GM19397 (cell line): ENCODE results near the gene PRR14L.
A peak's percentile ranks its signal among the peaks of the same experiment; 100 is the strongest.
"Not testable (repeated sequence)": the region's sequence is repeated elsewhere in the genome, so short reads cannot be mapped to it uniquely, and the experiment has no call there.

Experiments used
- ATAC-seq: cut with Tn5 transposase; IDR thresholded peaks from one replicate; pipeline ENCODE4 v1.9.1; 2021; ENCODE audit warnings: mild to moderate bottlenecking, moderate library complexity; ENCODE audit not compliant: unreplicated experiment

Gene PRR14L

DNA sequence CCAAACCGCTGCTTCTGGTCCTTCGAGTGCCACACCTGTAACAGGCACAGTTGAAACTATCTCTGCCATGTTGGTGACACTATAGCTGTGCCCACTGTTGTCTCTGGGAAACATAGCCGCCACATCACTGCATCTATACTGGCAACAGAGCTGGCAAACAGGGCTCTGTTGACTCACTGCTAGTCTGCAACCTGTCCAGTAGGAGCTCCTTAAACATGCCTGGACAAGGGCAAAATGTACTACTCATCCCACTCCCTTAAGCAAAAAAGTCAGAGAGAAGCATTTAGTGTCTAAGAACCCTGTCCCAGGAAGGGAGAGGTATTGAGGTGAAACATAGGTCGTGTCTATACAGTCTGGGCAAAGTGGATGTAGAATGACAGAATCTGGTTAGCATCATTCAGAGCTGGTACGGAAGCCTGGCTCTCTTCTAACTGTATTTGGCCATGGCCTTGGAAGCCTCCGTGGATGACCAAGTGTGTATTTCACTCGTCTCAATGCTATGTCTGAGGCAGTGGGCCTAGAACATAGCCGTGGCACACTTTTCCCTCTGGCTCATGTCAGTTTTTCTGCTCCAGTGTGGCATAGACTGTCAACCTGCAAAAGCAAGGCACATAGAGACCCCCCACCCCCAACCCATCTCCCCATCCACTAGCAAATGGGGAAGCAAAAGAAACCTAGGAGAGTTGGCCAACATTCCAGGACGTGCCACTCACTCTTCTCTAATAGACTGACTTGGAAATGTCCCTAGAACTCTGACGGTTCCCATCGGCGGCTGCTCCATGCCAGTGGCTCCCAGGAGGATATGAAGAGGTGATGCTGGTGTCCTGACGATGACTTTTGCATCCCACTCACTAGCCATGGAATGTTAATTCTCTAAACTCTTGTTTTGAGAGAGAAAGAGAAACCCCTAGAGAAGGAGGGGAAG lies 66.5 kb downstream of the PRR14L start:
- no peak for ATAC-seq

DNA sequence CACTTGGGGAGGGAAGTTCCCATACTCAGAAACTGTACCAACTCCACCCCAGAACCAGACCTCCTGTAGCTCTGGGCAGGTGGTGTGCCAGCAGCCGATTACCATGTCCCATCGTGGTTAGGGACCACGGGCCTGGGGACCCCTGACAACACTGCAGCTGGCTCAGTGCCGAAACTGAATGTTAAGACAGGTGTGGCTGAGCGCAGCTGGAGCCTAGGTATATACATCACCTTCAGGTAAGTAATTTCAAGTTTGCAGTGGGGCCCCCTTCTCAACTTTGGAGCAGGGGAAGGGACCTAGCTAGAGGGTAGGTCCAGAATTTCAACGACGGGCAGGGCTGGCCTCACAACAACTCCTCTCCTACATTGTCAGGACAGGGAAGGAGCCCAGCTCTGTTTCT lies 67.2 kb downstream of the PRR14L start:
- ATAC-seq, result no peak

DNA sequence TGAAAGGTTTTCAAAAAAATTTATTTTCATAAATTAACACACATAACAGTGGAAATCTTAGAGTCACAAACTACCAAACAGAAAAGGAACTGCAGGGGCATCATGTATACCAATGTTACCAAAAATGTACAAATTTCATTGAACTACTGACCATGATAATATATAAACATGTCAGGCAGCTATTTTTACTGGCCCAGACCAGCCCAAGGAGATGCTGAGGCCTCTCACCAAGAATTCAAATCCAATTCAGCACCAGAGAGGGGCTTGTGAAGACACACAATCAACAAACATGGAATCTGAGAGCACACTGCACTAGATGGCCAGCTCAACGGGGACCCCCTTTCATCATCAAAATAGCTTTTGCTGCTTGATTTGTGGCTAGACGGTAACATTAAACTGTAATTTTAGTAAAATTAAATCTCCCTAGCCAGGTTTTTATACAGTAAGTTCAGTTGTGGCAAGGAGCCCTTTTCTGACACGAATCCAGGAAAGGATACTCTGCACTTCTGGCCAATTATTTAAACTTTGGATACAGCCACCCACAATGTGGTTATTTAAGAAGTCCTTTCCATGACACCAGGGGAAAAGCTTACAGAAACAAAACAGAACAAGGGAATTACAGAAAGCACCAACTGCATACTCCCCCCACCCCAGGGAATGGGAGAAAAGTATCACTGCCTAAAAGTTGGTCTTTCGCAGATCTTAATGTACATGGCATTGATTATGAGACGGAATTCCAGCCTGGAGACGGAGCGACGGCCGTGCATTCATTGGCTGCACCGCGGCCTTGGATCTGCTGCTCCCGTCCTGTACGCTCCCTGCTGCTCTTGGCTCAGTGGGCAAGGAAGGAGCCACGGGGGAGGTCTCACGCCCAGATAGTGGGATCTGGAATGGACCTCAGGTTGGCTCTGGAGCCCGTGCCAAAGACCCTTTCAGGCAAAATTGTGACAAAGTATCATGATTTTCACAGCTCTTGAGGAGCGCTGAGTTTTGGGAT lies 68.3 kb downstream of the PRR14L start:
- no peak for ATAC-seq

DNA sequence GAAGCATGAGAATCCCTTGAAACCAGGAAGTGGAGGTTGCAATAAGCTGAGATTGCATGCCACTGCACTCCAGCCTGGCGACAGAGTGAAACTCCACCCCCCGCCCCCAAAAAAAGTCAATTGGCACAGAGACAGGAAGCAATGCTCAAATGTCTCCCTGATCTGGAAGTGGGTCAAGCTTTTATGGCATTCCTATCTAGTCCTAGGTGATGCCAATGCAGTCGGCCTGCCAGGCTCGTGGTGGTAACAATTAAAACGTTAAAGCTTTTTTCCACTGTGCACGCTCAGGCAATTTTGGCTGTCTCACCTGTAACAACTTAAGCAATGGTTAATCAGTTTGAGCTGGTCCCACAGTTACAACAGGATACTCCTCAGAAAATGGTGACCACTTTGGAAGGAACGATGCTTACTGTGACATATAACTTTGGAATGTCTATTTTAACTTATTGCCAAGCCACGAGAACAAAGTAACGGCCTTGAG lies 69.0 kb downstream of the PRR14L start:
- ATAC-seq, result no peak

DNA sequence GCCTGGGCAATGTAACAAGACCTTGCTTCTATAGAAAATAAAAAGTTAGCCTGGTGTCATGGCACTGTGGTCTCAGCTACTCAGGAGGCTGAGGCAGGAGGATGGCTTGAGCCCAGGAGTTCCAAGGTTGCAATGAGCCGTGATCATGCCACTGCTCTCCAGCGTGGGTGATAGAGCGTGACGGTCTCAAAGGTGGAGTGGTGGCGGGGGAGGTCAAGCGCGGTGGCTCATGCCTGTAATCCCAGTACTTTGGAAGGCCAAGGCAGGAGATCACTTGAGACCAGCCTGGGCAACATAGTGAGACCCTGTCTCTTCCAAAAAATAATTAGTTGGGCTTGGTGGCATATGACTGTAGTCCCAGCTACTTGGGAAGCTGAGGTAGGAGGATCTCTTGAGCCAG lies 71.2 kb downstream of the PRR14L start:
- no peak for ATAC-seq

DNA sequence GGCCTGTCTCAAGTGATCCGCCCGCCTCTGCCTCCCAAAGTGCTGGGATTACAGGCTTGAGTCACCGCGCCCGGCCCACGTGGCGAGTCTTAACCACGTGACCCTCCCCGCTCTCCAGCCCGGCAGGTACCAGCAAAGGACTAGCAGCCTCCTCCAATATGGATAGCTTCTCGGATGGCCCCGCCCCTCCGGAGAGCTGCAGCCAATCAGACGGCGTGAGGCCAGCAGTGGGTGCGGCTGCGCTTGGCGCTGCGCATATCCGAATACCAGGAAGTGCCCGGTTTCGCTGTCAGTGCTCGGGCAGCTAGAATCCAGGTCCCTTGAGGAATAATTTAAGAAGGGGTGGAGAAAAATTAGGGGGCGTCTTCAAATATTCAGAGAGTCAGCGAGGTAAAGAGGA lies 73.2 kb downstream of the PRR14L start:
- peak; percentile 93 for ATAC-seq

DNA sequence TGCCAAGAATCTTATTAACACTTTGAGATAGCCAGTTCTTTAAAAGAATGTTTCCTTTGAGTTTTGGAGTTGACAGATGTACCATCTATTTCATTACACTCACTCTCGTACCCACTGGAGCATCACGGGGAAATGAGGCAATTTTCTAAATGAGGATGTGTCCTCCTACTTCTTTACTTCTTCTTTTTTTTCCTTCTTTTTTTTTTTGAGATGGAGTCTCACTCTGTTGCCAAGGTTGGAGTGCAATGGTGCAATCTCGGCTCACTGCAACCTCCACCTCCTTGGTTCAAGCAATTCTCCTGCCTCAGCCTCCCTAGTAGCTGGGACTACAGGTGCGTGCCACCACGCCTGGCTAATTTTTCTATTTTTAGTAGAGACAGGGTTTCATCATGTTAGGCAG lies 75.7 kb downstream of the PRR14L start:
- ATAC-seq, result not testable (repeated sequence)

DNA sequence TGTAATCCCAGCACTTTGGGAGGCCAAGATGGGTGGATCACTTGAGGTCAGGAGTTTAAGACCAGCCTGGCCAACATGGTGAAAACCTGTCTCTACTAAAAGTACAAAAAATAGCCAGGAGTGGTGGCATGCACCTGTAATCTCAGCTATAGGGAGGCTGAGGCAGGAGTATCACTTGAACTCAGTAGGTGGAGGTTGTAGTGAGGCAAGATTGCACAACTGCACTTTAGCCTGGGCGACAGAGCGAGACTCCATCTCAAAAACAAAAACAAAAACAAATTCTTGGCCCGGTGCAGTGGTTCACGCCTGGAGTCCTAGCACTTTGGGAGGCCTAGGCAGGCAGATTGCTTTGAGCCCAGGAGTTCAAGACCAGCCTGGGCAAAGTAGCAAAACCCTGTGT lies 81.1 kb downstream of the PRR14L start:
- ATAC-seq, result not testable (repeated sequence)

DNA sequence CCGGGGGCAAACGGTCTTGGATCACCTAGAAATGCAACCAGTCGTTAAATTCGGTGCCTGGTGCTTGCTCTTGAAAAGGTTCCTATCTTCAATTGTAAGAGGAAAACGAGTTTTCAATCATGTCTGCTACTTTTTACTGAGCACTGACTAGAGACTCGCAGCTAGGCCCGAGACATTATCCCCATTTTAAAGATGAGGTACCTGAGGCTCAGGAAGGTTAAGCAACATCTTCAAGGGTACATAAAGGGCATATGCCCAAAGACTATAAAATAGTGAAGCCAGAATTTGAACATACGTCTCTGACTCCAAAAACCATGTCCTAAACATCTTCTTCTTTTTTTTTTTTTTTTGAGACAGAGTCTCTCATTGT lies 87.3 kb downstream of the PRR14L start:
- no peak for ATAC-seq

DNA sequence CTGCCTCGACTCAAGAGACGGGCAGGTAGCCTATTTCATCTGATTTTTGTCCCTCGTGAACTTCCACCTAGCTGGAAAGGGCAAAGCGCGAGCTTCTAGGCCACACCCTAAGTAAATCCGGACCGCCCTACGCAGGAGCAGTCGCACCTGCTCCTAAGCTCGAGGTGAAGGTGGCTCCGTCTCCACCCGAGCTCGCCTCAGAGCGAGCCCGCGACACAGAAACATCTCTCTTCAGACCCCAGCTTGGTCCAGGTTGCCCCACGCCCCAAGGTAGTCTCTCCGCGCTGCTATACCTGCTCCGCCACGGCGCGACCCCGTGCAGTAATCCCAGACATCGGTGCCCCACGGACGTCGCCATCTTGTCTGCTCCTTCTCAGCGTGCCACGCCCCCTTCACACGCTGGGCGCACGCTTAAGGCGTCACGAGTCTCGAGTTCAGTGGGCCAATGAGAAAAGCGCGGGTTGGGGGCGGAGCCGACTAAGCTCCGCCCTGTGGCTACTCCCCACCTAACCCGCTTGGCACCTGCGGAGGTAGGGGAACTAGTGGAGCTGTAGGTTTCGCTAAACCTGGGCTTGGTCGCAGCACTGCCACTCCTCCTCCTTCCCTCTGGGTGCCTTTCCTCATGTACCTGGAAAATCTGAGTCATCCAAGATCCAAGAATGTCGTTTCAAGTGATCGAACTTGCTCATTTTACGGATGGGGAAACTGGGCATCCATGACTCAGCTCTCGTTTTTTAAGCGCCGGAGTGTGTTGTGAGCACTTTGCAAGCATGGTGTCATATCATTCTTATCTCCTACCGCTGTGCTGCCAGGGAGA lies 87.9 kb downstream of the PRR14L start, which contains the start of gene PISD:
TSS of gene PISD (minus strand) at position 365 of the 817 bp plus-strand sequence. CDS start at position 358, 7 bp downstream.
- peak; percentile 90 for ATAC-seq

DNA sequence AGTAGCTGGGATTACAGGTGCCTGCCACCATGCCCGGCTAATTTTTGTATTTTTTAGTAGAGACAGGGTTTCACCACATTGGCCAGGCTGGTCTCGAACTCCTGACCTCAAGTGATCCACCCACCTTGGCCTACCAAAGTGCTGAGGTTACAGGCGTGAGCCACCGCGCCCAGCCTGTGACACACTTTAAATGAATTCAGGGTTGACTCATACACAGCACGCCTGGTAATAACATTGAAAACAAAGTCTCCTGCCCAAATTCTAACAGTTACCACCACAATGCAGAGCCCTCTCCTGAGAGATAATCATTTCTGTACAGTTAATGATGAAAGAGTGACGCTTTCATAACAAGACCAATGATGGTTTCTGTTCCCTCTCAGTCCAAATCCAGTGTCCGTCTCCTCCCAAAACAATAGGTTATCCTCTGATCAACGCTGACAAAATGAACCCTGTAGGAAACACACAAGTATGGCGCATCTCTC lies 89.0 kb downstream of the PRR14L start:
- not testable (repeated sequence) for ATAC-seq

DNA sequence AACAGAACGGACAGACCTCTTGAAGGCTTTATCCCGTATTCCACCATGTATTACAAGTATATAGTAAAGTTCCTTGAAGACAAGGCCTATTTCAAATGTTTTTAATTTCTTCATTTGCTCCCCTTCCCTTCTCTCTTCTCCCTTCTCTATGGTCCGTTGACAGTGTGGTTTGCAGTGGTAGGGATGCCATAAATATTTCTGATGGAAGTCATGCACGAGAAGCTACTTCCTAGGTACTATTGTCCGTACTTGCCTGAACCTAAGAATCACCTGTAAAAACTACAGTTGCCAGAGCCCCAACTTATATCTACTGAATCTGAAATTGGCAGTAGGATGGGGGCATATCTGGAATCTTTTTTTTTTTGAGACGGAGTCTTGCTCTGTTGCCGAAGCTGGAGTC lies 90.7 kb downstream of the PRR14L start:
- no peak for ATAC-seq

DNA sequence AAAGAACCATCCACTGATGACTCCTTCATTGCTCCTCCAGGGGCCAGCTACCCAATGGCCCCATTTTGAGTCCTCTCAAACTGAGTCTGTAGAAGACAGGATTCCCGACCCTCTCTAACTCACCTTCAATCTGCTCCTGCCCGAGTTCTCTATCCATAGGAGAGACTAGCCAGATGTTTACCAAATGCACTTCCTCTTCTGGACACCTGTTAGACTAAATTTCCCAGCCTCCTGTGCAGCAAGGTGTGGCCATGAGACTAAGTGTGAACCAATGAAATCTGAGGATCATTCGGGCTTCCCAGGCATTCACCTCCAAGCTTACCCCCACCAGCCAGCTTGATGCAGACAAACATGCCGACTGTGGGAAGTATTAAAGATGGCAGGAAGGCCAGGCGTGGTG lies 95.5 kb downstream of the PRR14L start:
- no peak for ATAC-seq

DNA sequence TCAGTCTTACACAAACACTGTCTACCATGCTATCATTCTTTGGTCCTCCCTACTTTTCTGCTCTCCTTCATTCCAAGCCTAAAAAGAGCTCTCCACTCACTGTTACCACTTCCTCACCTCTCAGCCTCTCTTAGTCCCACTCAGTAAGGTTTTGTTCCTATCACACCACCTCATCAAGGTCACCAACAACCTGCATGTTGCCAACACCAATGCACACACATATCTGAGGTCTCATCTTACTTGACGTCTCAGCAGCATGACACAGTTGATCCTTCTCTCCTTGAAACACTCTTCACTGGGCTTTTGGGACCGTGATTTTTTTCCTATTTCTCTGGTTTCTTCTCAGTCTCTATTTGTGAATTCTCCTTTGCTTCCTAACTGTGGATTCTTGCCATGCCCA lies 96.0 kb downstream of the PRR14L start:
- no peak for ATAC-seq

DNA sequence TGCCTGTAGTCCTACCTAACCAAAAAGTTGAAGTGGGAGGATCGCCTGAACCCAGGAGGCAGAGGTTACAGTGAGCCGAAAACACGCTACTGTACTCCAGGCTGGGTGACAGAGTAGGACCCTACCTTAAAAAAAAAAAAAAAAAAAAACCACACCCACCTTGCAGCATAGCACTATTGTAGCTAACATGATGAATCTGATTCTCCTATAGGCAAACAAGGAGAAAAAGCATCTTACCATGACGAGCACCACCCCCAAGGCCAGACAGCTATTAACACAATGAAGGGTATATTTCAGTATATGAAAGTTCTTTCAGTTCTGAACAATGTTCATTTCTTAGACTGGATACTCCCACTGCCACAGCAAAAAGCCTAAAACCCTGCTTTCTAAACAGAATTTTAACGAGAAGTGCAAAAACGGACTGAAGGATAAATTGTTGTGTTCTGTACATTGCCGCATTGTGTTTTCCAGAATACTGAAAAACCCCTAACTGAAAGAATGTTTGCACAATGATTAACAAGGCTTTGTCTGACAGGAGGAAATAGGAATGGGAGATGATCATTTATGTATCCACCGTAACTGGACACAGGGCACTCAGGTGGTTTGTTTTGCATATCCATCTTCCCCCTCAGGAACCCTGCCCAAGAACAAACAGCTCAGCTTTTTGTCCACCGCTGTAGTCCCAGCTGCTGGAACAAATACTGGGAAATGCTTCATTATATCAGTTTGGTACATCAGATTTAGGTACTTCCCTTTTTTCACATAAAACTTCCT lies 96.8 kb downstream of the PRR14L start:
- ATAC-seq, result no peak

DNA sequence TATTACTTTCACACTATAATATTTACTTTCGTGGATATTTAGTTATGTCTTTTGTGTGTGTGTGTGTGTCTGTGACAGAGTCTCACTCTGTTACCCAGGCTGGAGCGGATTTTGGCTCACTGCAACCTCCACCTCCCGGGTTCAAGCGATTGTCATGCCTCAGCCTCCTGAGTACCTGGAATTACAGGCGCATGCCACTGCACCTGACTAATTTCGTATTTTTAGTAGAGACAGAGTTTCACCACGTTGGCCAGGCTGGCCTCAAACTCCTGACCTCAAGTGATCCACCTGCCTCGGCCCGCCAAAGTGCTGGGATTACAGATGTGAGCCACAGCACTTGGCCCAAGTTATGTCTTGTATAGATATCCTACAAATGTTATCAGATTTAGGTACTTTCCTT lies 97.8 kb downstream of the PRR14L start:
- no peak for ATAC-seq

DNA sequence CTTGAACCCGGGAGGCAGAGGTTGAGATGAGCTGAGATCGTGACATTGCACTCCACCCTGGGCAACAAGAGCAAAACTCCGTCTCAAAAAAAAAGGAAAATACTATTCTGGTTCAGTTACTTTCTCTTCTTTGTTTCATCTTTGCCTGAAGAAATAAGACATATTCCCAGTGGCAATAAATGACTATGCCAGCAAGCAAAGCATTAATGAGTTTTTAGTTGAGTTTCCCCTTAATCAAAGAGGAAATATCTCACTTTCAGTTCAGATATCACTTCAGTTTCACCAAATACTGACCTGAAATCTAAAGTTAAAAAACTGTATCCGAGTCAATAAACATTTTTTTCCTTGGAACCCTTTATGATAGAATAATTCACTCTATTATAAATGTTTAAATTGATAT lies 98.3 kb downstream of the PRR14L start:
- ATAC-seq, result no peak

DNA sequence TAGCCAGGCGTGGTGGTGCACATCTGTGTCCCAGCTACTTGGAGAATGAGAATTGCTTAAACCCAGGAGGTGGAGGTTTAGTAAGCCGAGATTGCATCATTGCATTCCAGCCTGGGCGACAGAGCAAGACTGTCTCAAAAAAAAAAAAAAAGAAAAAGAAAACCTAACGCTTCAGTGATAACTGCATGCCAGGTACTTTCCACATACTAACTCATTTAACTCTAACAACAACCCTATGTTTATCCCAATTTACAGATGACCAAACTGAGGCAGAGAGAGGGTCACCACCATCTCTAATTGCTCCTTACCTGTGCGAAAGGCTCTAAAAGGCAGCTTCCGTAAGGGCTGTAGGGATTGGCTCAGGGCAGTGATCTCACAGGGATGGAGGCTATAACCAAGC lies 99.5 kb downstream of the PRR14L start:
- no peak for ATAC-seq

DNA sequence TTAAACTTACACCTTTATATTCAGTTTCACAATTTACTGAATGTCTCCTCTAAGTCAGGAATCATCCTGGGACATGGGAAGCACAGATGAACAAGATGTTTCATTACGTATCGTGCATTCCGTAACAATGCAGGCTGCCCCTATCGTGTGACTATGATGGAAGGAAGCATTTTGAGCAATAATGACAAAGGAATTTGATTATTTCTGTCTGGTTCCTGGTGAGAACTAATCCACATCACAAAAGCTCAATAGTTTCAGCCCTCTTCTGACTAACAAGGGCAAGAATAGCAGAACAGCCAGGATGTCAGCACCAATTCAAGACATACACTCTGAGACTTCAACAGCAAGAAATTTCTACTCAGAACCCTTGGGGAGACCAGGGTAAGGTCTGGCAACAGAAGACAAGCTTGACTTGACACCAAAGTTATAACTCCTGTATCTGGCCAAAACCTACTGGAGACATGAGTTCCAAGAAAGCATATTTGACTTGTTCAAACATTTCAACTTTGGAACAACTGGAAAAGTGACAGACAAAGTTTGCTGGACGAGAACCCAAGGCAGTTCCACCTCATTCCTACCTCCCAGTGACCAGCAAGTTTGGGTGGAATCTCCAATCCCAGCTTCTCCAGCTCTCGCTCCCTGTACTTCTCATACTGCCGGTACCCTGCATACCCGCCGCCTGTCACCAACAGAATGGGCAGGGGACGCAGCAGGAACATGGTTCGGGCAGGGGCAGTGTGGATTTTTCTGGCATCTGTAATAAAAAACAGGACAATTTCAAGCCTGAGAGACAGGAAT lies 102.2 kb downstream of the PRR14L start:
- ATAC-seq, result no peak
